ENCODE data around the gene TMEM38B.
"Not testable (repeated sequence)": the region's sequence is repeated elsewhere in the genome, so short reads cannot be mapped to it uniquely, and the experiment has no call there.

Gene TMEM38B

DNA sequence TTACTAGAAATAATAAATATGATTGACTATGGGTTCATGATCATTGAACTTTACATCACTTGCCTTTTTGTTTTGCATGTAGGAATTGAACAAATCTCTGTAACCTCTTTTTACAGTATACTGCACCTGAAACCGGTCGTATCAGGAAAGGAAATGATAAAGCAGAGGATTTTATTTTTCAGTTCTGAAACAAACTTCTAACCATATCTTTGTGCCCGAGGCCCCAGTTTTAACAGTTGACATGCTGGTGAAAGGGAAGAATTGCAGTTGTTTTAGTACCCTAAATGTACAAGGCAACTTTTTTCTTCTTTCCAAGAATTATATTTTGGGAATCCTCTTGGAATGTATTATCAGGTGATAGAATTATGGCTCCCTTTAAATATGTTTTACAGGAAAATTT is 27.8 kb downstream of the TMEM38B start:
- DNase-seq (ENCODE audit: low read depth): no peak

DNA sequence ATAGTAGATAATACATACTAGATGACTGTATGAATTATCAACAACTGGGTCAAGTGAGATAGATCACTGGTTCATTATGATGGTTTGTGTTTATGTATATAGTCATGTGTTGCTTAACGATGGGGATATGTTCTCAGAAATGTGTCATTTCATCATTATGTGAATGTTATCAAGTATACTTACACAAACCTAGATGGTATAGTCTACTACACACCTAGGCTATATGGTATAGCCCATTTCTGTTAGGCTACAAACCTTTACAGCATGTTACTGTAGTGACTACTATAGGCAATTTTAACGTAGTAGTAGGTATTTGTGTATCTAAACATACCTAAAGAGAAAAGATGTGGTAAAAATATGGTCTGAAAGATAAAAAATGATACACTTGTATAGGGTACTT is 31.0 kb downstream of the TMEM38B start:
- no peak for DNase-seq (ENCODE audit: low read depth)

DNA sequence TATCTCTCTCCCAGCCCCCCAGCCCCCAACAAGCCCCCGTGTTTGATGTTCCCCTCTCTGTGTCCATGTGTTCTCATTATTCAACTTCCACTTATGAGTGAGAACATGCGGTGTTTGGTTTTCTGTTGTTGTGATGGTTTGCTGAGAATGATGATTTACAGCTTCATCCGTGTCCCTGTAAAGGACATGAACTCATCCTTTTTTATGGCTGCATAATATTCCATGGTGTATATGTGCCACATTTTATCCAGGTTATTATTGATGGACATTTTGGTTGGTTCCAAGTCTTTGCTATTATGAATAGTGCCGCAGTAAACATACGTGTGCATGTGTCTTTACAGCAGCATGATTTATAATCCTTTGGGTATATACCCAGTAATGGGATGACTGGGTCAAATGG is 33.9 kb downstream of the TMEM38B start:
- DNase-seq (ENCODE audit: low read depth): not testable (repeated sequence)

GRCh38 chr9:105731420-105731819 is 37.1 kb downstream of the TMEM38B start:
- DNase-seq (ENCODE audit: low read depth): not testable (repeated sequence)

GRCh38 chr9:105735366-105735765 is 41.0 kb downstream of the TMEM38B start:
- DNase-seq (ENCODE audit: low read depth): no peak

DNA sequence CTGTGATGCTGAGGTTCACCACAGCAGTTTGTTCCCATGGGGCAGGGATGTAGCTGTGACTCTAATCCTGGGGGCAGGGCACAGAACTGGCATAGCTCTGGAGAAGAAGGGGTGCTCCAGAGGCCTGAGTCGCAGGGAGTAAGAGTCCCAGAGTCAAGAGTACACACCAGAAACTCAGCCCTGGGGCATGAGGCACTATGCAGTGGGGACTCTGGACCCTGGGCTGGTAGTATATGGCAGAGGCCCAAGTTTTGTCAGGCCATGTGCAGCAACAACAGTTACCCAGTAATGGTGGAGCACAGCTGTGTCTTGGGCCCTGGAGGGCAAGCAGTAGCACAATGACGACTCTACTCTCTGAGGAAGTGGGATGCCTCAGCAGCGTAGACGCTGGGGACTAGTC is 42.9 kb downstream of the TMEM38B start:
- no peak for DNase-seq (ENCODE audit: low read depth)

GRCh38 chr9:105742088-105742487 is 47.7 kb downstream of the TMEM38B start:
- no peak for DNase-seq (ENCODE audit: low read depth)

DNA sequence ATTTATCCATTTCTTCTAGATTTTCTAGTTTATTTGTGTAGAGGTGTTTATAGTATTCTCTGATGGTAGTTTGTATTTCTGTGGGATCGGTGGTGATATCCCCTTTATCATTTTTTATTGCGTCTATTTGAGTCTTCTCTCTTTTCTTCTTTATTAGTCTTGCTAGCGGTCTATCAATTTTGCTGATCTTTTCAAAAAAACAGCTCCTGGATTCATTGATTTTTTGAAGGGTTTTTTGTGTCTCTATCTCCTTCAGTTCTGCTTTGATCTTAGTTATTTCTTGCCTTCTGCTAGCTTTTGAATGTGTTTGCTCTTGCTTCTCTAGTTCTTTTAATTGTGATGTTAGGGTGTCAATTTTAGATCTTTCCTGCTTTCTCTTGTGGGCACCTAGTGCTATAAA is 53.0 kb downstream of the TMEM38B start:
- not testable (repeated sequence) for DNase-seq (ENCODE audit: low read depth)

DNA sequence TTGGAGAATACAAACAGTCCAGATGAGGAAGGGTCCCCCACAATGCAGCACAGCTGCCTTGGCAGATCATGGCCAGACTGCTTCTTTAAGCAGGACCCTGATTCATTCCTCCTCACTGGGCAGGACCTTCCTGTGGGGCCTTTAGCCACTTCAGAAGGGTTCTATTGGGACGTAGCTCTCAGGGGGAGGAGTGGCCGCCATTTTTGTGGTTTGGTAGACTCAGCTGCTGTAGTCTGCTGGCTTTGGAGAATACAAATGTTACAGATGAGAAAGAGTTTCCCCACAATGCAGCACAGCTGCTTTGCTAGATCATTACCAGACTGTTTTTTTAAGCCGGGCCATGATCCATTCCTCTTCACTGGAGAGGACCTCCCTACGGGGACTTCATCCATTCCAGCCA is 57.4 kb downstream of the TMEM38B start:
- DNase-seq (ENCODE audit: low read depth): no peak

DNA sequence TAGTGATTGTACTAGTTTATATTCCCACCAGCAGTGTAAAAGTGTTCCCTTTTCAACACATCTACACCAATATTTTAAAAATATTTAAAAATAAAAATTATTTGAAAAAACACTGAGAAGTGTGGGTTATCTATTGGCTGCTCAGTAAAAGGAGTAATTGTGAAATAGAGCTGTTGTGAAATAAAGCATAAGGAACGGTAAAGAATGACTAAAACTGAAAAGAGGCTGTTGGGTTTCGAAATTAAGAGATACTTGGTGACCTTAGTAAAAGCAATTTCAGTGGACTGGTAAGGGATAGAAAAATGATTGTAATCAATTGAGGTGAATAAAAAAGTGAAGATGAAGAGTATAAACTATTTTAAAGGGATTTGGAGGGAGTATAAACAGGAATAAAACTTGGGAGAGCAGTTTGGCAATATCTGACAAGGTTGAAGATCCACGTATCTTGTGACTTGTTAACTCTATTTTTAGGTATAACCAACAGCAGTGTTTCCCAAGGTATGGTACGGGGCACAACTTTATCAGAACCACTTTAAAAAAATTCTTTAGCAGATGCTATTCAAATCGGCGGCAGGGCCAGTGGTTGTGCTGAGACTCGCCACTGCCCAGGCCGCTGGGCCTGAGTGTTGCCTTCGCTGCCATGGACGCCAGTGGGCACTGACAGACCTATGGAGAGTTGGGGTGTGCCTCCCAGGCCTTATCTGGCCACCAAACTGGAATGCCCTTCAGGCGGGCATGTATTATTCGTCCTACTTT is 63.3 kb downstream of the TMEM38B start:
- DNase-seq (ENCODE audit: low read depth): no peak

GRCh38 chr9:105760053-105760452 is 65.7 kb downstream of the TMEM38B start:
- DNase-seq (ENCODE audit: low read depth): no peak

- DNase-seq (ENCODE audit: low read depth): not testable (repeated sequence)
These were observed 88.5 kb downstream of the TMEM38B start for GRCh38 chr9:105782561-105783494.

DNA sequence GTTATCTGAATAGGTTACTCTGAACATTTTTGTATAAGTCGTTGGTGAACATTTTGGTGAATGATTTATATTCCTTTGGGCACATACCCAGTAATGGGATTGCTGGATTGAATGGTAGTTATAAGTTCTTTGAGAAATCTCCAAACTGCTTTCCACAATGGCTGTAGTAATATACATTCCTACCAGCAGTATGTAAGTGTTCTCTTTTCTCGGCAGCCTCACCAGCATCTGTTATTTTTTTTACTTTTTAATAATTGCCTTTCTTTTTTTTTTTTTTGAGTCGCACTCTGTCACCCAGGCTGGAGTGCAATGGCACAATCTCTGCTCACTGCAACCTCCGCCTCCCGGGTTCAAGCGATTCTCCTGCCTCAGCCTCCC is 89.1 kb downstream of the TMEM38B start:
- not testable (repeated sequence) for DNase-seq (ENCODE audit: low read depth)

DNA sequence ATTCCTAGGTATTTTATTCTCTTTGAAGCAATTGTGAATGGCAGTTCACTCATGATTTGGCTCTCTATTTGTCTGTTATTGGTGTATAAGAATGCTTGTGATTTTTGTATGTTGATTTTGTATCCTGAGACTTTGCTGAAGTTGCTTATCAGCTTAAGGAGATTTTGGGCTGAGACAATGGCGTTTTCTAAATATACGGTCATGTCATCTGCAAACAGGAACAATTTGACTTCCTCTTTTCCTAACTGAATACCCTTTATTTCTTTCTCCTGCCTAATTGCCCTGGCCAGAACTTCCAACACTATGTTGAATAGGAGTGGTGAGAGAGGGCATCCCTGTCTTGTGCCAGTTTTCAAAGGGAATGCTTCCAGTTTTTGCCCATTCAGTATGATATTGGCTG is 92.5 kb downstream of the TMEM38B start:
- not testable (repeated sequence) for DNase-seq (ENCODE audit: low read depth)

DNA sequence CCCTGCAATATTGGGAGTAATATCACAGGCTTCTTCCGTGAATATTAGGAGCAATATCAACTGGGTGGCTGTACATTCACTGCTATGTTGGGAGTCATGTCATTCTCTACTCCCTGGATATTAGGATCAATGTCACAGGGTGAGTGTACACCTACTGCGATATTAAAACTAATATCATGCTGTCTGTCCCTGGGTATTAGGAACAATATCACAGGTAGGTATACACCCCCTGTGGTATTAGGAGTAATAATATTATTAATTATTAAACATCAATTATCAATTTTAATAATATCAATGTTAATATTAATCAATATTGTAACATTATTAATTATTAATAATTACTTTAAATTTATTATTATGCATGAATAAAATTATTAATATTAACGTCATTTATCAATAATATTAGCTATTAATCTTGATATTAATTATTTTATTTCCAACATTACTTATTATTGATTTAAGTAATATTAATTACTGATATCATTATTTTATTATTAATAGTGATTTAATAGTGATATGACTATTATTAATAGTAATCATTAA is 121.9 kb downstream of the TMEM38B start:
- DNase-seq (ENCODE audit: low read depth): no peak

DNA sequence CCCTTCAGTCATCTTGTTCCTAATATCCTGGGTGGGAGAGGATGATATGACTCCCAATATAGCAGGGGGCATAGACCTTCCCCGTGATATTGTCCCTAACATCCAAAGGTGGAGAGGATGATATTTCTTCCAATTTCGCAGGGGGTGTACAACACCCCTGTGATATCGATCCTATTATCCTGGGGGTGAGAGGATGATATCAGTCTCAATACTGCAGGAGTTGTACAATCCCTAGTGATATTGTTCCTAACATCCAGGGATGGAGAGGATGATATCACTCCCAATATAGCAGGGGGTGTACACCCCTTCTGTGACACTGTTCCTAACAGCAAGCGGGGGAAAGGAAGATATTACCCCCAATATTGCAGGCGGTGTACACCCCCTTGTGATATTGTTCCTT is 122.6 kb downstream of the TMEM38B start:
- DNase-seq (ENCODE audit: low read depth): no peak

- DNase-seq (ENCODE audit: low read depth): no peak
These were observed 124.6 kb downstream of the TMEM38B start for GRCh38 chr9:105818903-105819302.

DNA sequence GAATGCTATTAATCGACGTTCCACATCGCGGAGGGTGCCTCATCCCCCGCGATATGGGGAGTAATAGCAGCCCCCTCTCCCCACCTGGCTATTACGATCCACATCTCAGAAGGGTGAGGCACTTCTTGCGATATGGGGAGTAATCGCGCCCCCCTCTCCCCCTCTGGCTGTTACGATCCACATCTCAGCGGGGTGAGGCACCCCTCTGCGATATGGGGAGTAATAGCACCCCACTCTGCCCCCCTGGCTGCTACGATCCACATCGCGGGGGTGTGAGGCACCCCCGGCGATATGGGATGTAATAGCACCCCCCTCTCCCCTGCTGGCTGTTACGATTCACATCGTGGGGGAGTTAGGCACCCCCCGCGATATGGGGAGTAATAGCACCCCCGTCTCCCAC is 128.5 kb downstream of the TMEM38B start:
- no peak for DNase-seq (ENCODE audit: low read depth)

Measured in CMK (cell line).